Measurements from ENCODE around the gene RNF168.

RNF168 gene

GRCh38 chr3:196419386-196419785 lies 84.2 kb downstream of the RNF168 start:
- no peak for FAIRE-seq
- no peak for DNase-seq (ENCODE audit: extremely low spot score, insufficient read length, low read depth)

Data from GM18507 (cell line).